Stimulated activated CD4-positive, alpha-beta T cell treated with anti-CD3 and anti-CD28 coated beads, Interleukin-4, amount 100 ng/mL, for 48 hours (primary cell): ENCODE results near the gene FOXL1.

Source experiments
- DNase-seq, 2 donors: peaks; one replicate each; pipeline ENCODE4 v3.0.0-alpha.2; 2020; ENCODE audit warnings: low read depth in 2 of 2

Gene FOXL1

GRCh38 chr16:86605950-86606349 is 27.6 kb downstream of the FOXL1 start:
- DNase-seq, result no peak

GRCh38 chr16:86608301-86608747 is 30.0 kb downstream of the FOXL1 start:
- DNase-seq, result no peak

- DNase-seq, result no peak
These were observed 30.8 kb downstream of the FOXL1 start for GRCh38 chr16:86609115-86609514.

GRCh38 chr16:86609661-86610060 is 31.3 kb downstream of the FOXL1 start:
- DNase-seq, result no peak

GRCh38 chr16:86610779-86611524 is 32.6 kb downstream of the FOXL1 start:
- no peak for DNase-seq

GRCh38 chr16:86611525-86611855 is 33.1 kb downstream of the FOXL1 start:
- no peak for DNase-seq

- no peak for DNase-seq
These were observed 33.6 kb downstream of the FOXL1 start for GRCh38 chr16:86611941-86612340.

- DNase-seq, result no peak
These were observed 36.4 kb downstream of the FOXL1 start for GRCh38 chr16:86614699-86615098.

GRCh38 chr16:86616906-86617305 is 38.6 kb downstream of the FOXL1 start:
- no peak for DNase-seq

- no peak for DNase-seq
These were observed 40.3 kb downstream of the FOXL1 start for GRCh38 chr16:86618431-86619238.

- DNase-seq, result no peak
These were observed 41.0 kb downstream of the FOXL1 start for GRCh38 chr16:86619239-86619794.

GRCh38 chr16:86620184-86620583 is 41.8 kb downstream of the FOXL1 start:
- DNase-seq, result no peak

- no peak for DNase-seq
These were observed 43.6 kb downstream of the FOXL1 start for GRCh38 chr16:86621966-86622365.

GRCh38 chr16:86622700-86623615 is 44.6 kb downstream of the FOXL1 start:
- DNase-seq, result no peak

GRCh38 chr16:86625029-86625428 is 46.7 kb downstream of the FOXL1 start:
- no peak for DNase-seq

GRCh38 chr16:86625821-86626220 is 47.5 kb downstream of the FOXL1 start:
- no peak for DNase-seq

- DNase-seq, result no peak
These were observed 47.9 kb downstream of the FOXL1 start for GRCh38 chr16:86626284-86626683.

GRCh38 chr16:86626966-86627365 is 48.6 kb downstream of the FOXL1 start:
- DNase-seq, result no peak

GRCh38 chr16:86628614-86629013 is 50.3 kb downstream of the FOXL1 start:
- no peak for DNase-seq

GRCh38 chr16:86630471-86630870 is 52.1 kb downstream of the FOXL1 start:
- no peak for DNase-seq

GRCh38 chr16:86631444-86631843 is 53.1 kb downstream of the FOXL1 start:
- no peak for DNase-seq
